ENCODE data around the gene PPARA. TPM values are rescaled to one million over a fixed set of nuclear protein-coding genes. Genes with fewer than 3 reads are reported as not detected.

PPARA gene
- total and polyA plus RNA-seq, 2 experiments from 2014 or later, result 4.7 to 12.6 TPM

DNA sequence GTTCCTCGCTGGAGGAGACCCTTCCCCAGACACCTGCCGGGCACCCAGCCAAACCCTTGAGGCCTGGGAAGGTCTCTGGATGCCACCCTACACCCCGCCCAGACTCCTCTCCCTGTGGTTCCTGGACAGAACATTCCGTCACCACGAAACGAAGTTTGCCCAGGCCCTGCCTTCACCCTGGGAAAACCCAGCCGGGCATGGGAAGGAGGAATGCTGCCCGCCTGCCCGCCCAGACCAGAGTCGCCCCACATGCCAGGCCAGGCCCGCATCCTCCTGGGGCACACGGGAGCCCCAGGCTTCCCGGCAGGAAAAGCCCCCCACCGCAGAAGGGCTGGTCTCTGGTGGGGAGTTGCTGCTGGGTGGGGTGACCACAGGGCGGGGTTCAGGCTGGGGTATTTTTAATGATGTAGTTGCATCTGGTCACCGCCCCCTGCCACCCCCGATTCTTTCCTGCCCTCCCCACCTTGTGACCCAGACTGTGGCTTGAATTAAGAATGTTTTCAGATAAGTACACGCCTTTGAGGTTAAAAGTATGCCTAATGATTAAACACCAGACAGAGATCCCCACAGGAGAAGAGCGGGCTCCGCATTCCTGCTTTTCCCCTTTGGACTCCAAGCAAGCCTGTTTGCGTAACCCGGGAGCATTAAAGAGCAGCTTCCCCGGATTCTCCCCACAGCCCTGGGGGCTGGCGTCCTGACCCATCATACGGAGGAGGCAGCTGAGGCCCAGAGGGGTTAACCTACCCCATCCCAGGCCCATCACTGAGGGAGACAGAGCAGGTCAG, 44.6 kb upstream of the PPARA start:
- Histone ChIP-seq H3K9me2 (ENCODE audit: insufficient read depth) (no peaks in the 10 kb centered on the region), H3F3A (replicated peaks; ENCODE audit: low read depth) (no peaks in the 10 kb centered on the region), H4K20me1 (replicated peaks; ENCODE audit: insufficient read depth) (no peaks in the 10 kb centered on the region), H3K79me2 (replicated peaks; ENCODE audit: insufficient read depth) (no peaks in the 10 kb centered on the region), H2AFZ (no peak overlapping the region), H3K4me3 (no peak overlapping the region), H3K27ac (ENCODE audit: low read depth) (no peak overlapping the region), H3K27me3 (ENCODE audit: insufficient read depth) (no peaks in the 10 kb centered on the region), H3K4me2 (no peak overlapping the region), H3K4me1 (ENCODE audit: insufficient read depth) (no peaks in the 10 kb centered on the region), H3K36me3 (ENCODE audit: insufficient read depth) (no peaks in the 10 kb centered on the region)
- TF ChIP-seq JUNB (IDR thresholded peaks at IDR 0.05; ENCODE audit: unreplicated experiment) (no peak), POLR2AphosphoS5 (IDR thresholded peaks at IDR 0.05; ENCODE audit: low read depth) (no peak), ZNF114 (CRISPR knock-in tag; IDR thresholded peaks at IDR 0.05) (no peak), EZH2 (IDR thresholded peaks at IDR 0.05; ENCODE audit: low read depth, unreplicated experiment) (no peak), NANOG (IDR thresholded peaks at IDR 0.05; ENCODE audit: borderline replicate concordance) (no peak), STAT1 (IDR thresholded peaks at IDR 0.05; ENCODE audit: unreplicated experiment) (no peak), ZNF331 (CRISPR knock-in tag; IDR thresholded peaks at IDR 0.05; ENCODE audit: low read depth) (no peak), CREB1 (CRISPR knock-in tag; IDR thresholded peaks at IDR 0.05; ENCODE audit: low read depth) (no peak), EZH2phosphoT487 (IDR thresholded peaks at IDR 0.05; ENCODE audit: unreplicated experiment) (no peak)
- TF ChIP-seq, protein P1, sequence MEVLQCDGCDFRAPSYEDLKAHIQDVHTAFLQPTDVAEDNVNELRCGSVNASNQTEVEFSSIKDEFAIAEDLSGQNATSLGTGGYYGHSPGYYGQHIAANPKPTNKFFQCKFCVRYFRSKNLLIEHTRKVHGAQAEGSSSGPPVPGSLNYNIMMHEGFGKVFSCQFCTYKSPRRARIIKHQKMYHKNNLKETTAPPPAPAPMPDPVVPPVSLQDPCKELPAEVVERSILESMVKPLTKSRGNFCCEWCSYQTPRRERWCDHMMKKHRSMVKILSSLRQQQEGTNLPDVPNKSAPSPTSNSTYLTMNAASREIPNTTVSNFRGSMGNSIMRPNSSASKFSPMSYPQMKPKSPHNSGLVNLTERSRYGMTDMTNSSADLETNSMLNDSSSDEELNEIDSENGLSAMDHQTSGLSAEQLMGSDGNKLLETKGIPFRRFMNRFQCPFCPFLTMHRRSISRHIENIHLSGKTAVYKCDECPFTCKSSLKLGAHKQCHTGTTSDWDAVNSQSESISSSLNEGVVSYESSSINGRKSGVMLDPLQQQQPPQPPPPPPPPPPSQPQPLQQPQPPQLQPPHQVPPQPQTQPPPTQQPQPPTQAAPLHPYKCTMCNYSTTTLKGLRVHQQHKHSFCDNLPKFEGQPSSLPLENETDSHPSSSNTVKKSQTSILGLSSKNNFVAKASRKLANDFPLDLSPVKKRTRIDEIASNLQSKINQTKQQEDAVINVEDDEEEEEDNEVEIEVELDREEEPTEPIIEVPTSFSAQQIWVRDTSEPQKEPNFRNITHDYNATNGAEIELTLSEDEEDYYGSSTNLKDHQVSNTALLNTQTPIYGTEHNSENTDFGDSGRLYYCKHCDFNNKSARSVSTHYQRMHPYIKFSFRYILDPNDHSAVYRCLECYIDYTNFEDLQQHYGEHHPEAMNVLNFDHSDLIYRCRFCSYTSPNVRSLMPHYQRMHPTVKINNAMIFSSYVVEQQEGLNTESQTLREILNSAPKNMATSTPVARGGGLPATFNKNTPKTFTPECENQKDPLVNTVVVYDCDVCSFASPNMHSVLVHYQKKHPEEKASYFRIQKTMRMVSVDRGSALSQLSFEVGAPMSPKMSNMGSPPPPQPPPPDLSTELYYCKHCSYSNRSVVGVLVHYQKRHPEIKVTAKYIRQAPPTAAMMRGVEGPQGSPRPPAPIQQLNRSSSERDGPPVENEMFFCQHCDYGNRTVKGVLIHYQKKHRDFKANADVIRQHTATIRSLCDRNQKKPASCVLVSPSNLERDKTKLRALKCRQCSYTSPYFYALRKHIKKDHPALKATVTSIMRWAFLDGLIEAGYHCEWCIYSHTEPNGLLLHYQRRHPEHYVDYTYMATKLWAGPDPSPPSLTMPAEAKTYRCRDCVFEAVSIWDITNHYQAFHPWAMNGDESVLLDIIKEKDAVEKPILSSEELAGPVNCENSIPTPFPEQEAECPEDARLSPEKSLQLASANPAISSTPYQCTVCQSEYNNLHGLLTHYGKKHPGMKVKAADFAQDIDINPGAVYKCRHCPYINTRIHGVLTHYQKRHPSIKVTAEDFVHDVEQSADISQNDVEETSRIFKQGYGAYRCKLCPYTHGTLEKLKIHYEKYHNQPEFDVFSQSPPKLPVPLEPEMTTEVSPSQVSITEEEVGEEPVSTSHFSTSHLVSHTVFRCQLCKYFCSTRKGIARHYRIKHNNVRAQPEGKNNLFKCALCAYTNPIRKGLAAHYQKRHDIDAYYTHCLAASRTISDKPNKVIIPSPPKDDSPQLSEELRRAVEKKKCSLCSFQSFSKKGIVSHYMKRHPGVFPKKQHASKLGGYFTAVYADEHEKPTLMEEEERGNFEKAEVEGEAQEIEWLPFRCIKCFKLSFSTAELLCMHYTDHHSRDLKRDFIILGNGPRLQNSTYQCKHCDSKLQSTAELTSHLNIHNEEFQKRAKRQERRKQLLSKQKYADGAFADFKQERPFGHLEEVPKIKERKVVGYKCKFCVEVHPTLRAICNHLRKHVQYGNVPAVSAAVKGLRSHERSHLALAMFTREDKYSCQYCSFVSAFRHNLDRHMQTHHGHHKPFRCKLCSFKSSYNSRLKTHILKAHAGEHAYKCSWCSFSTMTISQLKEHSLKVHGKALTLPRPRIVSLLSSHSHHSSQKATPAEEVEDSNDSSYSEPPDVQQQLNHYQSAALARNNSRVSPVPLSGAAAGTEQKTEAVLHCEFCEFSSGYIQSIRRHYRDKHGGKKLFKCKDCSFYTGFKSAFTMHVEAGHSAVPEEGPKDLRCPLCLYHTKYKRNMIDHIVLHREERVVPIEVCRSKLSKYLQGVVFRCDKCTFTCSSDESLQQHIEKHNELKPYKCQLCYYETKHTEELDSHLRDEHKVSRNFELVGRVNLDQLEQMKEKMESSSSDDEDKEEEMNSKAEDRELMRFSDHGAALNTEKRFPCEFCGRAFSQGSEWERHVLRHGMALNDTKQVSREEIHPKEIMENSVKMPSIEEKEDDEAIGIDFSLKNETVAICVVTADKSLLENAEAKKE (CRISPR knock-in tag; IDR thresholded peaks at IDR 0.05), result no peak
- TF ChIP-seq, protein P2, sequence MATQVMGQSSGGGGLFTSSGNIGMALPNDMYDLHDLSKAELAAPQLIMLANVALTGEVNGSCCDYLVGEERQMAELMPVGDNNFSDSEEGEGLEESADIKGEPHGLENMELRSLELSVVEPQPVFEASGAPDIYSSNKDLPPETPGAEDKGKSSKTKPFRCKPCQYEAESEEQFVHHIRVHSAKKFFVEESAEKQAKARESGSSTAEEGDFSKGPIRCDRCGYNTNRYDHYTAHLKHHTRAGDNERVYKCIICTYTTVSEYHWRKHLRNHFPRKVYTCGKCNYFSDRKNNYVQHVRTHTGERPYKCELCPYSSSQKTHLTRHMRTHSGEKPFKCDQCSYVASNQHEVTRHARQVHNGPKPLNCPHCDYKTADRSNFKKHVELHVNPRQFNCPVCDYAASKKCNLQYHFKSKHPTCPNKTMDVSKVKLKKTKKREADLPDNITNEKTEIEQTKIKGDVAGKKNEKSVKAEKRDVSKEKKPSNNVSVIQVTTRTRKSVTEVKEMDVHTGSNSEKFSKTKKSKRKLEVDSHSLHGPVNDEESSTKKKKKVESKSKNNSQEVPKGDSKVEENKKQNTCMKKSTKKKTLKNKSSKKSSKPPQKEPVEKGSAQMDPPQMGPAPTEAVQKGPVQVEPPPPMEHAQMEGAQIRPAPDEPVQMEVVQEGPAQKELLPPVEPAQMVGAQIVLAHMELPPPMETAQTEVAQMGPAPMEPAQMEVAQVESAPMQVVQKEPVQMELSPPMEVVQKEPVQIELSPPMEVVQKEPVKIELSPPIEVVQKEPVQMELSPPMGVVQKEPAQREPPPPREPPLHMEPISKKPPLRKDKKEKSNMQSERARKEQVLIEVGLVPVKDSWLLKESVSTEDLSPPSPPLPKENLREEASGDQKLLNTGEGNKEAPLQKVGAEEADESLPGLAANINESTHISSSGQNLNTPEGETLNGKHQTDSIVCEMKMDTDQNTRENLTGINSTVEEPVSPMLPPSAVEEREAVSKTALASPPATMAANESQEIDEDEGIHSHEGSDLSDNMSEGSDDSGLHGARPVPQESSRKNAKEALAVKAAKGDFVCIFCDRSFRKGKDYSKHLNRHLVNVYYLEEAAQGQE (IDR thresholded peaks at IDR 0.05; ENCODE audit: unreplicated experiment), result no peak
- TF ChIP-seq, protein P3, sequence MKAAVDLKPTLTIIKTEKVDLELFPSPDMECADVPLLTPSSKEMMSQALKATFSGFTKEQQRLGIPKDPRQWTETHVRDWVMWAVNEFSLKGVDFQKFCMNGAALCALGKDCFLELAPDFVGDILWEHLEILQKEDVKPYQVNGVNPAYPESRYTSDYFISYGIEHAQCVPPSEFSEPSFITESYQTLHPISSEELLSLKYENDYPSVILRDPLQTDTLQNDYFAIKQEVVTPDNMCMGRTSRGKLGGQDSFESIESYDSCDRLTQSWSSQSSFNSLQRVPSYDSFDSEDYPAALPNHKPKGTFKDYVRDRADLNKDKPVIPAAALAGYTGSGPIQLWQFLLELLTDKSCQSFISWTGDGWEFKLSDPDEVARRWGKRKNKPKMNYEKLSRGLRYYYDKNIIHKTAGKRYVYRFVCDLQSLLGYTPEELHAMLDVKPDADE (IDR thresholded peaks at IDR 0.05), result no peak
- TF ChIP-seq, protein P4, sequence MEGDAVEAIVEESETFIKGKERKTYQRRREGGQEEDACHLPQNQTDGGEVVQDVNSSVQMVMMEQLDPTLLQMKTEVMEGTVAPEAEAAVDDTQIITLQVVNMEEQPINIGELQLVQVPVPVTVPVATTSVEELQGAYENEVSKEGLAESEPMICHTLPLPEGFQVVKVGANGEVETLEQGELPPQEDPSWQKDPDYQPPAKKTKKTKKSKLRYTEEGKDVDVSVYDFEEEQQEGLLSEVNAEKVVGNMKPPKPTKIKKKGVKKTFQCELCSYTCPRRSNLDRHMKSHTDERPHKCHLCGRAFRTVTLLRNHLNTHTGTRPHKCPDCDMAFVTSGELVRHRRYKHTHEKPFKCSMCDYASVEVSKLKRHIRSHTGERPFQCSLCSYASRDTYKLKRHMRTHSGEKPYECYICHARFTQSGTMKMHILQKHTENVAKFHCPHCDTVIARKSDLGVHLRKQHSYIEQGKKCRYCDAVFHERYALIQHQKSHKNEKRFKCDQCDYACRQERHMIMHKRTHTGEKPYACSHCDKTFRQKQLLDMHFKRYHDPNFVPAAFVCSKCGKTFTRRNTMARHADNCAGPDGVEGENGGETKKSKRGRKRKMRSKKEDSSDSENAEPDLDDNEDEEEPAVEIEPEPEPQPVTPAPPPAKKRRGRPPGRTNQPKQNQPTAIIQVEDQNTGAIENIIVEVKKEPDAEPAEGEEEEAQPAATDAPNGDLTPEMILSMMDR (conservative IDR thresholded peaks at IDR 0.05; ENCODE audit: low read depth in 2 of 2), result no peak
- DNase-seq (ENCODE audit: low spot score) (no peak), ATAC-seq (no peak)
- Mint-ChIP-seq H3K36me3 (ENCODE audit: low read depth) (no peaks in the 10 kb centered on the region), H3K9me3 (no peaks in the 10 kb centered on the region), H3K4me3 (no peak overlapping the region), H3K27me3 (ENCODE audit: insufficient read depth, low read depth, poor library complexity) (peaks cover 4% of the 10 kb centered on the region), H3K4me1 (peaks cover 3% of the 10 kb centered on the region), H3K27ac (no peak overlapping the region)

Data from GM23338 (cell line).